Stimulated activated naive CD4-positive, alpha-beta T cell treated with Interleukin-2 at 50 U/mL for 16 hours (primary cell): ENCODE results near the gene CS.
"Not testable (repeated sequence)": the region's sequence is repeated elsewhere in the genome, so short reads cannot be mapped to it uniquely, and the experiment has no call there.

Source experiments
- DNase-seq: peaks from one replicate; lab custom pipeline; 2025; lab: John Stamatoyannopoulos, UW

The CS gene

DNA sequence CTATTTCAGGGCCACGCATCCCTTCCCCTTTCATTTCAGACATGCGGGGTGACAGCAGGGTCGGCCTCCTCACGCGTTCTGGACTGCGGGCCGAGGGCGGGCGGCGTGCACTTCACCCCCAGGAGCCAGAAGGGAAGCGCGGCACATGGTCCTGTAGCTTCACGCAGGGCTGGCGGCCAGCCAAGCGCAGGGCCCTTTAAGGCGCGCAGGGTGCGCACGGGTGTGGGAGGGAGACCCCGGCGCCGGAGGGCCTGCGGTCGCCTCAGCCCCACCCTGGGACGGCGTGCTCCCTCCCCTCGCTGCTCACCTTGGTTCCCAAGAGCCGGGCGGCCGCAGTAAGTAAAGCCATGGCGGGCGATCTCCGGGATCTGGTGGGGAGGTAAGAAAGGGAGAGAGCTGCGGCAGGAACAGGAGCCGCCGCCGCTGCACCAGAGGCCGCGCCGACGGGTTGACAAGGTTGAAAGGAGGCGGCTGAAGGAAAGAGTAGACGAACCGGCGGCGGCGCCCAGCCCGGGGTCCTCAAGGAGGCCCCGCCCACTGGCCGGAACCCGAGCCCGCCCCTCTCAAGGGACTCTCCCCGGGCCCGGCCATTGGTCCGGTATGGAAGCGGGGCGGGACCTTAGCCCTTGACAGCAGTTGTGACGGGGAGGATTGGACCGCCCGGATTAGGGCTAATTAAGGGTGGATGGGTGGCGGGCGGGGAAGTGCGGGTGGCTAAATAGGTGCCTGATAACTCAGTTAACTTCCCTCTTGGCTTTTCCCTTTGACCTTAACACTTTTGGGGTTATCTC is at the start of gene CS:
TSS of gene CS (minus strand) at position 478 of the 791 bp plus-strand sequence. CDS start at position 349, 129 bp downstream.
- DNase-seq, result peak; percentile 98

DNA sequence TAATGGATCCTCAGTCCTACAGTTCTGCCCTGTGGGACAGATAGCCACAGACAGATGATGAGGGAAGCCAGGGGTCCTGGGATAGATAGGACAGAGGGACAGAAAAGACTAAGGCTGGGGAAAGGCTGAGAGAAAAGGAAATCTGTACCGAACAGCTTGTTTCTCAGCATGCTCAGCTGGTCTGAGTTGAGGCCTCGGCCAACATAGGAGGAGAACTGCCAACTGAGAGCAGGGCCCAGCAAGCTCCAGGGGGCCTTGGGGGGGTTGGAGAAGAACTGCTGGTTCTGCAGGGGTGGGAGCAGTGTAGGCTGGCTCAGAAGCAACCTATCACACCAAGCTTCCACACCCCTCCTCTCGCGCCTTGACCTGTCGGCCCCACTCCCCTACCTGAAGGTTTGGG is 48.6 kb upstream of the CS start:
- no peak for DNase-seq

DNA sequence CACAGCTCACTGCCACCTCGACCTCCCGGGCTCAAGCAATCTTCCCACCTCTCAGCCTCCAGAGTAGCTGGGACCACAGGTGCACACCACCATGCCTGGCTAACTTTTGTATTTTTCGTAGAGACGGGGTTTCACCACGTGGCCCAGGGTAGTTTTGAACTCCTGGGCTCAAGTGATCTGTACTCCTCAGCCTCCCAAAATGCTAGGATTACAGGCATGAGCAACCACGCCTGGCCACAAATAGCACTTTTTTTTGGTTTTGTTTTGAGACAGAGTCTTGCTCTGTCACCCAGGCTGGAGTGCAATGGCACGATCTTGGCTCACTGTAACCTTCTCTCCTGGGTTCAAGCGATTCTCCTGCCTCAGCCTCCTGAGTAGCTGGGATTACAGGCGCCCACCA is 47.1 kb upstream of the CS start:
- DNase-seq, result not testable (repeated sequence)

DNA sequence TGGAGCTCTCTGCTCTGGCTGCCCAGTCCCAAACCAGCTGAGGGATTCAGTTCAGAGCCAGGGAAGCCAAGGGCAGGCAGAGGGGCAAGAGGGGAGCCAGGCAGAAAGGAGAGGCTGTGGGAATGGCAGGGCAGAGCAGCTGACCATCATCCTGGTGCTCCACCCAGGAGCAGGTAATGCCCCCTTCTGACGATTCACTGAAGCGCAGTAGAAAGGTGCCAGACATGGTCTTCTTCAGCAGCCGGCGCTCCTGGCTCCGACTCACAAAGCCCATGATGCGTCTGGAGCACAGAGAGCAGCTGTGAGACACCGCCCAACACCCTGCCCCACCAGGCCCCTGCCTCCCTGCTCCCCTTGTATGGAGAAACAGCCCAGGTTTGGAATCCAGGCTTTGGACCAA is 46.5 kb upstream of the CS start:
- DNase-seq, result peak; percentile 4

DNA sequence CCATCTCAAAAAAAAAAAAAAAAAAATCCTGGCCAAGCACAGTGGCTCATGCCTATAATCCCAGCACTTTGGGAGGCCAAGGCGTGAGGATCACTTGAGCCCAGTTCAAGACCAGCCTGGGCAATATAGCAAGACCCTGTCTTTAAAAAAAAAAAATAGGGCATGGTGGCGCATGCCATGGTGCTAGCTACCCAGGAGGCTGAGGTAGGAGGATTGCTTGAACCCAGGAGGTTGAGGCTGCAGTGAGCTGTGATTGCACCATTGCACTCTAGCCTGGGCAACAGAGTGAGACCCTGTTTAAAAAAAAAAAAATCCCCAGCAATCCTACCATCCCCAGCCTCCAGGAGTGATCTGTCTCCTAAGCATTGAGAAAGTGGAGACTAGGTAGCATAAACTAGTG is 42.2 kb upstream of the CS start:
- not testable (repeated sequence) for DNase-seq

DNA sequence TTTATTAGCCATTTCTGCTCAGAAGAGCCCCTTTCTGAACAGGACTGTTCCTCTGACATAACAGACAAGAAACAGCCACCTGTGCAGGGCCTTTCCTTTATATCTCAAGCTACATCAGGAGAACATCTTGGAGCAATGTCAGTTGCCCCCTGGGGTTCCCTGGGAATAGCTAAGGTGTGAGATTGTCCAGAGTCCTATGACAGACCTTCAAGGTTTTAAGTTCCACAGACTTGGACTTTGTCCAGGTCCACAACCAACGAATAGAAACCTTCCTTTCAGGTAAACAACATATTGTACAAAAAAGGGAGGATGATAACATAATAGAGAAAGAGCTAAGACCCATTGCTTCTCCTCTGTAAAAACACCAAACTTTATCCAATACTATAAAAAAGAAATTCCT is 41.5 kb upstream of the CS start:
- no peak for DNase-seq

DNA sequence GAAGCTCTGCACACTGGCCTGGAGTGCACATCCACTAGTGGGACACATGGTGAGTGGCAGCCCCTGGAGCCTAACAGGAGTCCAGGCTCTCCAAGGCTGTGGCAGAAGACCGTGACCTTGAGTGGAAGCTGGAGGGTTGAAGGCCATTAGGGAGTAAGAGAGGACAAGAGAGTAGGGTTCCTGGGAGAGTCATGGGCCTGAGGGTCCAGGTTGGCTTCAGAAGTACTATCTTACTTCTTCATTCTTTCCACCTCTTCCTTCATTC is 39.0 kb upstream of the CS start:
- no peak for DNase-seq

DNA sequence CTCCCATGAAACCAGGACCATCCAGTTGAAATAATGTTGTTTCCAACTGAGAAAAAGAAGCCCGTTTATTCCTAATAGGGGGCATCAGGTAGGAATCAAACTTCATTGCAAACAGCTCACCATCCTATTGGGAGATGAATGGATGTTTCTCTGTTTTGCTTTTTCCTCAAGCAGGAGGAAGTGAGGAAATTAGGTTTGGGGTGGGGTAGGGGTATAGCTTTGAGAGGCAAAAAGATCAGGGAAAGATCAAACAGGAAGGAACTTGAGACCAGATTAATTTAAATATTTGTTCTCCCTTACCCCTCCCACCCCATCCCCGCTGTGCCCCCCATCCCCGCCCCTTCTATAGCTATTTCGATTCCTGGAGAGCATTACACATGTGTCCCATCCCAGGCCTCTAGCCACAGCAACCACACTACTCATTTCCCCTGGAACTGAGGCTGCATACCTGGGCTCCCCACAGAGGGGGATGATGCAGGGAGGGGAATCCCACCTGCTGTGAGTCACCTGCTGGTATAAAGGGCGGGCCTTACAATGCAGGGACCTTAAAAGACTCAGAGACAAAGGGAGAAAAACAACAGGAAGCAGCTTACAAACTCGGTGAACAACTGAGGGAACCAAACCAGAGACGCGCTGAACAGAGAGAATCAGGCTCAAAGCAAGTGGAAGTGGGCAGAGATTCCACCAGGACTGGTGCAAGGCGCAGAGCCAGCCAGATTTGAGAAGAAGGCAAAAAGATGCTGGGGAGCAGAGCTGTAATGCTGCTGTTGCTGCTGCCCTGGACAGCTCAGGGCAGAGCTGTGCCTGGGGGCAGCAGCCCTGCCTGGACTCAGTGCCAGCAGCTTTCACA is 38.4 kb upstream of the CS start, which contains the start of gene IL23A:
TSS of gene IL23A (plus strand) at position 577 of the 850 bp plus-strand sequence. CDS start at position 738, 161 bp downstream.
- DNase-seq, result peak; percentile 86

DNA sequence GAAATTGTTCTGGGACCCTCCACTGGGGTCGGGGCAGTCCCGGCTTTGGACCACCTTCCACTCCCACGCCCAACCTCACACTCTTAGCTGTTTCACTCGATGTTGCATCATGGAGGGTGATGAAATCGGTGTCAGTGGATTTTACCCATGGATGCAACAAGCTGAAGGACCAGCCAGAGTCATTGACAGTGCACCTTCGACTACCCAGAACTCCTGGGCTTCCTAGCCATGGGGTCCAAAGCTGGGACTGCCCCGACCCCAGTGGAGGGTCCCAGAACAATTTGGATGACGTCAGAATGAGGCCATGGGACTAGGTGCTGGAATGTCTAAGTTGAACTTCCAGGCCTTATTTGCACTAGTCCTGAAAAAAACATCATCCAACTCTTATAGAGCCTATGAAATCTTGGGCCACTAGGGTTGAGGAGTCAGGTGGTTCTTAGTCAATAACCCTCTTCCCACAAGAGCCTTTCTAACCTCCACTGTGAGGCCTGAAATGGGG is 37.7 kb upstream of the CS start:
- no peak for DNase-seq

DNA sequence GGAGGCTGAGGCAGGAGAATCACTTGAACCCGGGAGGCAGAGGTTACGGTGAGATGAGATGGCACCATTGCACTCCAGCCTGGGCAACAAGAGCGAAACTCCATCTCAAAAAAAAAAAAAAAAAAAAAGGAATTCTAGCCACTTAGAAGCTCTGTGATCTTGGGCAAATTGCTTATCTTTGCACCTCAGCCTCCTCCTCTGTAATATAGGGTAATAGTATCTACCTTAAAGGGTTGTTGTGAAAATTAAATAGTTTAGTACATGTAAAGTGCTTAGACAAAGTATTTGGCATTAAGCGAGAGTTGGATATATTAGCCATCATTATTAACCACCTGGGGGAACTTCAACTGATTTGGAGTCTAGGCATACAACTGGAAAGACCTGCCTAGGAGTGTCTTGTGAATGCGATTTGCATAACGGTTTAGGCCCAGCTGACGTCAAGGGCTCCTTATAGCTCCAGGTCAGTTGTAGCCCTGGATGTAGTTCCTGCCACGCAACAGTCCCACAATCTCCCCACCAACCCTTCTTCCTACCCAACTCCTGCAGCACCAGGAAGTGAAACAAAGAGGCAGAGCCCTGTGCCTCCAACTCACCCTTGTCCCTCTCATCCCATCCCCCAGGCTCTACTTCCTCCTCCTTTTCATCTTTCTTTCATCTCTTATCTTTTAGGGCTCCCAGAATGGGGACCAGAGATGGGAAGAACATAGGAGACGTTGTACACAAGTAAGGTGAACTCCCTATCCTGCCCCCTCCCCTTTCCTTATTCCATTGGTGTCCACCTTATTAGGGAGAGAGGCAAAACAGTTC is 36.4 kb upstream of the CS start:
- no peak for DNase-seq

DNA sequence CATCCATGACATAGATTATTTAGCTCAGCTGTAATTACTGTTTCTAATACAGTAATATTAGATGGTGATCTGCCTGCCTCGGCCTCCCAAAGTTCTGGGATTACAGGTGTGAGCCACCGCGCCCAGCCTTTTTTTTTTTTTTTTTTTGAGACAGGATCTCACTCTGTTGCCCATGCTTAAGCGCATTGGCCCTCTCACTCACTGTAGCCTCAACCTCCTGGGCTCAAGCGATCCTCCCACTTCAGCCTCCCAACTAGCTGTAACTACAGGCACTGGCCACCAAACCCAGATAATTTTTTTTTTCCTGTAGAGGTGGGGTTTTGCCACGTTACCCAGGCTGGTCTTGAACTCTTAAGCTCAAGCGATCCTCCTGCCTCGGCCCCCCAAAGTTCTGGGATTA is 35.4 kb upstream of the CS start:
- DNase-seq, result not testable (repeated sequence)

DNA sequence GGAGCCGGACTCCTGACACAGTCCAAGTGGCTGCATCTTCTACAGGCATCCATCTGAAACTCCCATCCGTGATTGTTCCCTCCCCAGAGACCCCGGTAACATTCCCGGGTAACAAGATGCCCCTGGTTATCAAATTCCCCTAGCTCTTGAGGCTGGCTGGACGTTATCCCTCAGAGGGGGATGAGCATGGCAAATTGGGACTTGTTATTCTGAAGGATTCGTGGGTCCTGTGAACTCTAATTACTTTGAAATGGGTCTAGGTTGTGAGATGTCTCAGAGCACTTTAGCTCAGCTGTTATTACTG is 34.3 kb upstream of the CS start:
- peak; percentile 7 for DNase-seq

DNA sequence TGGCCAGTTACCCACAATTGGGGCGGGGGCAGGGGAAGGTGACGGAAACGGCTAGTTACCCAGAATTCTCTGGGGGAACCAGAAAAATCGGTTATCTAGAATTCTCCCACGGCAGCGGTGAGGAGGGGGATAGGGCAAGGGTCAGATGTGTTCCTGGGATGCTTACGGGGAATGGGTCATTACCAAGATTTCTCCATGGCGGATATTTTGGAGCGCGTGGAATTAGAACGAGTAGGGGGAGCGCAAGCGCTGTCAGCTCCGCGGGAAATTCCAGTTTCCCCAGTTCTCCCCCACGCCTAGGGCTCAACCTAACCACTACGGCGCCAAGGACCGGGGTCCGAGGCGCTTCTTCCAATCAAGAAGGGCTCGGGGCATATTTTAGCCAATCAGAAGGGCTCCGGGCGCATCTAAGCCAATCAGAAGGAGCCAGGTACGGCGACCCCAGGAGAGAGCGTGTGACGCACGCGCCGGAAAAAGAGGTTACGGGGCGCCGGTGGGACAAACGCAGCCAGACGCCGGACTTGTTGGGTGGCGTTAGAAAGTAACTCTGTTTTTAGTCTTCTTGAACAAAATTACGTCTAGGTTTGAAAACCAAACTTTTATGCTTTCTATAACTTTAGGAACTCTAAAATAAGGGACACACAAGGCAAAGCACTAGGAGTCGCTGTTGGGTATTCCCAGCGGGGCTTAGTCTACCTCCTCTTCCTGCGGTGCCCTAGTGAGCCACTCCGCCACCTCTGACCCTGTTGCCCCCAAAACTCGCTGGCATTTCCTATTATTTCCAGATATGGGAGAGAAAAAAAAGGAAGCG is 33.8 kb upstream of the CS start, which contains the start of gene PAN2:
TSS of gene PAN2 (minus strand) at position 322 of the 811 bp plus-strand sequence. CDS start 906 bp downstream, outside the sequence.
- DNase-seq, result peak; percentile 93

DNA sequence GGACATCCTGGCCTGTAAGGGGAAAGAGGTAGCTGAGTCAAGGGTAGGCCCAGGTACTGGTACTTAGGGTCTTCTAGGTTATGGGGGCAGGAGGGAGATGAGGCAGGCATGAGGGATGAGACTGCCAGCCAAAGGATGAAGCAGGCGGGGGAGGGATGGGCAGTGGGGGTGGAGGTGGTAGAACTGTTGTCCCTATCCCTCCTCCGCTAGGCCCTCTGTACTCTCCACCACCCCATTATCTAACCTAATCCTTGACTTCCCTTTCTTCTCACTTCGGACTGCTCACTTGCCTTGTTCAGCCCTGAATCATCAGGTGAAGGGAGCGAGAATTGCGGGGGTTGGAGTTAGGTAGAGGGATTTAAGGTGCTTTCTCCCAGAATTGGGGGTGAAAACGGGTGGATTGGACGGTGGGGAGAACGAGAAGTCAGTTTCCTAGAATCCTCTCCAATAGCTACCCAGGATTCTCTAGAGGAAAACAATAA is 33.1 kb upstream of the CS start:
- no peak for DNase-seq

DNA sequence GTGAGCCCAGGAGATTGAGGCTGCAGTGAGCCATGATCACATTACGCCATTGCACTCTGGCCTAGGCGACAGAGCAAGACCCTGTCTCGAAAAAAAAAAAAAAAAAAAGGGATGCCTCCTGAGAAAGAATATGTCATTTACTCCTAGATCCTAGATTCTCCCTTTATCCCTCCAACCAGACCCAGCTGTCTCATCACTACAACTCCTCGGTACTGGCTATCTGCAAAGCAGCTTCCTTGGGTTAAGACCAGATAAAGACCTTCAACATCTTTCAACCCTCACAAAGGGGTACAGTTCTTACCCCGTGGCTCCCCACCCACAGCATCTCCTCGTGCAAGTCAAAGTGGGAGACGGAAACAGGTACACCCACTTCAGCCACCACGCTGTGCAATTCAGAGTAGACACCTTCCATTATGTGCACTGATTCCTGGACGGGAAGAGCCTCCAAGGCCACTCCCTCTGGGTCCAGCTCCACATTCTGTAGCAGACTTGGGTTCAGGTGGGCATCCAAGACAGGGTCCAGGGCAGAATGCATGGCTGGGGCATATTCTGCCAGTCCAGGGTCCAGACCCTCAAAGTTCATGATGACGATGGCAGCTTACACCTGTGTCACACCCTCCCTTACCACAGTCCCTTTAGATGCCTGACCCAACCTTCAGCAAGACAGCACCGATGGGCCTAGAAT is 32.5 kb upstream of the CS start:
- DNase-seq, result no peak

DNA sequence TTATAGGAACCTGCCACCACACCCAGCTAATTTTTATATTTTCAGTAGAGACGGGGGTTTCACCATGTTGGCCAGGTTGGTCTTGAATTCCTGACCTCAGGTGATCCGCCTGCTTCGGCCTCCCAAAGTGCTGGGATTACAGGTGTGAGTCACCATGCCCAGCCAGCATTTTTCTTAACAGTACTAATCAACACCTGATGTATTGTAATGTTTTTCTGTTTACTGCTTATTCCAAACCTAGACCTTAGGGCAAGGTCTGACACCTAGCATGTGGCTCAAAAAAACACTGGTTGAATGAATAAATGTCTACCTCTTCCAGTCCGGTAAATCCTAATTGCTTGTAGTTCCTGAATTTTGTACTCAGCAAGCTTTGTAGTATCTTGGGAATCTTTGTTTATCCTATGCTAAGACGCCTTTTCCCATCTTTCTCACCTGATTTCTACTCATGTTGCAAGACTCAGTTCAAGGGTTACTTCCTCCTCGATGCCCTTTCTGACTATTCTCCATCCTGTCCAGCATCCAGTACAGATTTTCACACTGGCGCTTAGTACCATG is 30.9 kb upstream of the CS start:
- no peak for DNase-seq

DNA sequence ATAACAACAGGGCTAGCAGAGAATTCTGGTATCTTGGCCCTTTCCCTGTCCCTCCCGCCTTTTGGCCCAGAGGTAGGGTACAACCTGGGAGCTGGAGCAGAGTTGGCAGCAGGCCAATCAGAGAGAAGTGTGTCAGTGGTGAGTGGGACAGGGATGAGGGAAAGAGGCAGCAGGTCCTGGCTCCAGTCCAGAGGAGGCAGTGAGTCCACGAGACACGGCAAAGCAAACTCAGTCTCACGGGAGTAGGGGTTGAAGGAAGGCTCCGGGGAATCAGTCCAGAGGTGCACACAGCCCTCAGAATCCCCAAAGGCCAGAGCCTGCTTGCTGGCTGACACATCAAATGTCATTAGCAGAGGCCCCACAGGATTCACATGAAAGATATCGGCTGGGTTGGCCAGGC is 26.4 kb upstream of the CS start:
- DNase-seq, result no peak

DNA sequence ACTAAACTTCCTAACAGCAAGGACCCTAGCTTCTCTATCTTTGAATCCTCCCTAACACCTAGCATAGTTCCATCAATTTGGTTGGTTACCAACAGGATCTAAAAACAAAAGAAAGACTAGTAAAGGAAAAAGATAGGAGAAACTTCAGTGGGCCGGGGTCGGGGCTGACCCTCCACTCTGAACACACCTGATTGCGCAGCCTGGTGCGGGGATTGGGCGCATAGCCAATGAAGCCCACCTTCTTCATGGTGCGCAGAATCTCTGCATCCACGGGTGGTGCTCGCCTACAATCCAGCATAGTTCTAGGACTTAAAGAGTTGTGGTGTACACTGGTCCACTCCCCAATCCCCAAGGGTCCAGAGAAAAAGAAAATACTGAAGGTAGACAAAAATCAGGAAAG is 26.0 kb upstream of the CS start:
- no peak for DNase-seq

DNA sequence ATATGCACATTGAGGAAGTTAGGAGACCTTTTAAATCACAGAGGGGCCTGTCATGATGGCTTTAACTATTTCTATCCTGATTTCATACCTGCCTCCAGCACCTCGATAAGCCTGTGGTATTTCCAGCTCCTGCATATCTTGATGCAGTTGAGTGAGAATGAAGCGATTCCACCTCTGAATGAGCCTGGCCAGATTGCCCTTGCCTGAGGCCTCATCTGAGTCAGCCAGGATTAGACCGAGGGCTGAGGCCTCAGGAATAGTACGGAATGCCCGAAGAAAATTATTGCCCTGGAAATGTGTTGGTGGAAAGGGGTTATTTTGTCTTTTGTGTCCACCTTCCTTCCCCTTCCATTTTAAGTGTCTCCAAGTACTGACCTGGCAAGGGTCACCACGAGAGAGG is 24.1 kb upstream of the CS start:
- no peak for DNase-seq

DNA sequence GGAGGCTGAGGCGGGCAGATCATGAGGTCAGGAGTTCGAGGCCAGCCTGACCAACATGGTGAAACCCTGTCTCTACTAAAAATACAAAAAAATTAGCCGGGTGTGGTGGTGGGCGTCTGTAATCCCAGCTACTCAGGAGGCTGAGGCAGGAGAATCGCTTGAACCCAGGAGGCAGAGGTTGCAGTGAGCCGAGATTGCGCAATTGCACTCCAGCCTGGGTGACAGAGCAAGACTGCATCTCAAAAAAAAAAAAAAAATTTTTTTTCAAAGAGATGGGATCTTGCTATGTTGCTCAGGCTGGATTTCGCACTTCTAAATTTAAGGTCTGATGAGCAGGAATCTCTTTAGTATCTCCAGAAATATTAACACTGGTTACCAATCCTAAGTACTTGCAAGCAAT is 21.5 kb upstream of the CS start:
- not testable (repeated sequence) for DNase-seq
